Mesendoderm (in vitro differentiated cells): Measurements from ENCODE around the gene CMA1. TPM values are rescaled to one million over a fixed set of nuclear protein-coding genes. Genes with fewer than 3 reads are reported as not detected.
"Not testable (repeated sequence)": the region's sequence is repeated elsewhere in the genome, so short reads cannot be mapped to it uniquely, and the experiment has no call there.

ENCODE experiments used
- DNase-seq: peaks from one replicate; pipeline ENCODE4 v3.0.0; 2013
- H2AK5ac ChIP-seq: 2 replicates; pipeline ENCODE4 v1.6.1; 2013; ENCODE audit warnings: low read length, inconsistent platforms
- H2BK120ac ChIP-seq: 2 replicates; pipeline ENCODE4 v1.6.1; 2013; ENCODE audit warnings: low read depth, mild to moderate bottlenecking, low read length, moderate library complexity, mixed read lengths
- H2BK15ac ChIP-seq: replicated peaks from 2 replicates; pipeline ENCODE4 v1.6.1; 2013; ENCODE audit warnings: low read depth, mild to moderate bottlenecking, moderate library complexity
- H2BK5ac ChIP-seq: 2 replicates; pipeline ENCODE4 v1.6.1; 2013; ENCODE audit warnings: low read length, inconsistent platforms
- H3K18ac ChIP-seq: 2 replicates; pipeline ENCODE4 v1.6.1; 2013; ENCODE audit warnings: mild to moderate bottlenecking, low read length, mixed read lengths
- H3K23ac ChIP-seq: one replicate; pipeline ENCODE4 v1.6.1; 2013; ENCODE audit warnings: low read length
- H3K27ac ChIP-seq: 2 replicates; pipeline ENCODE4 v1.5.1; 2013; ENCODE audit warnings: low read depth, mild to moderate bottlenecking, inconsistent platforms, low read length, moderate library complexity
- H3K27me3 ChIP-seq: 2 replicates; pipeline ENCODE4 v1.6.1; 2013; ENCODE audit warnings: low read length, control low read depth, mild to moderate bottlenecking, inconsistent platforms; ENCODE audit not compliant: insufficient read depth, poor library complexity
- H3K36me3 ChIP-seq: 2 replicates; pipeline ENCODE4 v1.6.1; 2013; ENCODE audit warnings: low read length, inconsistent platforms; ENCODE audit not compliant: control insufficient read depth, insufficient read depth
- H3K4ac ChIP-seq: one replicate; pipeline ENCODE4 v1.6.1; 2013; ENCODE audit warnings: low read depth, mild to moderate bottlenecking, low read length, moderate library complexity
- H3K4me1 ChIP-seq: 2 replicates; pipeline ENCODE4 v1.6.1; 2013; ENCODE audit warnings: low read depth, low read length, inconsistent platforms; ENCODE audit not compliant: control insufficient read depth
- H3K4me2 ChIP-seq: 2 replicates; pipeline ENCODE4 v1.6.1; 2013; ENCODE audit warnings: low read length
- H3K4me3 ChIP-seq: 2 replicates; pipeline ENCODE4 v1.5.1; 2013; ENCODE audit warnings: mild to moderate bottlenecking, low read length
- H3K56ac ChIP-seq: one replicate; pipeline ENCODE4 v1.6.1; 2013; ENCODE audit warnings: low read length
- H3K79me1 ChIP-seq: 2 replicates; pipeline ENCODE4 v1.6.1; 2013; ENCODE audit warnings: low read length, inconsistent platforms
- H3K79me2 ChIP-seq: 2 replicates; pipeline ENCODE4 v1.6.1; 2013; ENCODE audit warnings: mild to moderate bottlenecking, low read length; ENCODE audit not compliant: control insufficient read depth, insufficient read depth
- H3K9ac ChIP-seq: 2 replicates; pipeline ENCODE4 v1.6.1; 2013; ENCODE audit warnings: low read length, inconsistent platforms
- H4K5ac ChIP-seq: one replicate; pipeline ENCODE4 v1.6.1; 2013; ENCODE audit warnings: low read length
- H4K8ac ChIP-seq: one replicate; pipeline ENCODE4 v1.6.1; 2013; ENCODE audit warnings: low read depth, mild to moderate bottlenecking, control low read depth, low read length, moderate library complexity
- WGBS: extraction: QIAGEN DNeasy Blood & Tissue Kit; methylation state at CpG from one replicate; pipeline ENCODE4 v1.1.7; 2013; ENCODE audit warnings: low lambda C conversion rate, missing lambda C conversion rate; ENCODE audit not compliant: insufficient coverage; ENCODE audit errors: extremely low coverage; 5-methylcytosine and 5-hydroxymethylcytosine counted together
- polyA plus RNA-seq, 2 experiments: library from polyadenylated mRNA; stranded (reverse); fragments of 200-250 nt; gene quantifications; one replicate each; pipeline ENCODE4 v1.2.3, GENCODE V29; 2013

Gene CMA1
- polyA plus RNA-seq (2013, experiment 1 of 2) = not detected
- not detected for polyA plus RNA-seq (2013, experiment 2 of 2)

DNA sequence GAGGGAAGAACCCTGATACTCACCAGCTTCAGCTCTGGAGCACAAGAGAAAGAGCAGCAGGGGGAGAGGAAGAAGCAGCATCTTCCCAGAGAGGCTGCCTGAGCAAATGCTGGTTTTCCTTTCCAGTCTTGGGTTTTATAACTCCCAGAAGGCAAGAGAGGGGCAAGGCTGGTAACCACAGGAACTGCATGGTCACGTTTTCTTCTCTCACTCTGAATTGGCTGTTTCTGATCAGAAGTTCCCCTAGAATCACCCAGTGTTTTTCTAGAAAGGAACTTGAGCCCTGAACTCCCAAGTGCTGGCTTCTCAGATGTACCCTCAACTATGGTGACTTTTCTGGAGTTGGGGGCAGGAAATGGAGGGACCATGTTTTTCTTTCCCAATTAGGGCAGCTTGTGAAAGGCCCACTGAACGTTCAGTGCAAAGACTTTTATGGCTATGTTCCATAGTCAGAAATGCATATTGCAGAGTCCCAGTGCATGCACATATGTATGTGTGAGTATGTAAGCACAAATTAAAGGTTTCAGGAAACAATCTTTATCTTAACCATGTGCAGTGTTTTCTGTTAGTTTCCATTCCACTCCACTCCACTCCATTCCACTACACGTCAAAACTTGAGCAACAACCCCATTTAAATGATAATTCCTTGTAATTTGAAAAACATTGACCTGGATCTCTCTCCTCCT lies at the start of gene CMA1:
TSS of gene CMA1 (minus strand) at position 111 of the 686 bp plus-strand sequence. CDS start at position 81, 30 bp downstream.
- Histone ChIP-seq H3K4me2 (no peak within 1 kb of the TSS), H2BK15ac (no peak within 1 kb of the TSS), H3K4ac (no peak within 1 kb of the TSS), H4K5ac (no peak within 1 kb of the TSS), H3K9ac (no peak within 1 kb of the TSS), H4K8ac (no peak within 1 kb of the TSS), H3K56ac (no peak within 1 kb of the TSS), H3K4me1 (no peaks in the 10 kb centered on the region), H3K27ac (no peak within 1 kb of the TSS), H3K36me3 (no peaks in the 10 kb centered on the region), H3K79me1 (no peaks in the 10 kb centered on the region), H3K27me3 (no peaks in the 10 kb centered on the region), H2BK120ac (no peak within 1 kb of the TSS), H3K79me2 (no peaks in the 10 kb centered on the region), H3K4me3 (no peak within 1 kb of the TSS), H2BK5ac (no peak within 1 kb of the TSS), H2AK5ac (no peak within 1 kb of the TSS), H3K18ac (no peak within 1 kb of the TSS), H3K23ac (no peak within 1 kb of the TSS)
- no peak for DNase-seq
- WGBS = no CpG with 5 or more reads among the region's 3 CpGs

DNA sequence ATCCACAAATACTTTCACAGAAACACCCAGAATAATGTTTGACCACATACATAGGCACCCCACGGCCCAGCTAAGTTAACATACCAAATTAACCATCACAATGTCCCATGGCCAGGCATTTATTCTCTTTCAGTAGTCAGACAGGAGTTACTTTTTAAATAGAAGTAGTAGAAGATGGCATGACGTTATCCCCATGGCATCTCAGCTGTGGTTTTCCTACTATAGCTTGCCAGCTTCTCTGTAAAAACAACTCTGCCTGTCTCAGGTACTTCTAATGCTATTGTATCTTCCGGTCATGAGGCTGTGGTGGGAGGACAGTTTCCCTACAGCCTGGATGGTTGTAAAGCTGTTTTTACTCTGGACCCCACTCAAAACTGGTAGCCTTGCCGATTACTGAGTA lies 48.7 kb upstream of the CMA1 start:
- Histone ChIP-seq H3K18ac (no peak overlapping the region), H4K5ac (no peak overlapping the region), H3K36me3 (no peaks in the 10 kb centered on the region), H3K56ac (no peak overlapping the region), H2AK5ac (no peak overlapping the region), H3K27ac (no peak overlapping the region), H3K23ac (no peak overlapping the region), H3K27me3 (no peaks in the 10 kb centered on the region), H3K9ac (no peak overlapping the region), H4K8ac (no peak overlapping the region), H3K4me2 (no peak overlapping the region), H2BK15ac (no peak overlapping the region), H3K4me1 (no peaks in the 10 kb centered on the region), H3K4ac (no peak overlapping the region), H3K4me3 (no peak overlapping the region), H3K79me1 (no peaks in the 10 kb centered on the region), H3K79me2 (no peaks in the 10 kb centered on the region), H2BK120ac (no peak overlapping the region), H2BK5ac (no peak overlapping the region)
- no peak for DNase-seq
- no CpG with 5 or more reads among the region's 4 CpGs for WGBS

- not testable (repeated sequence) for H3K79me1 ChIP-seq, H3K4me2 ChIP-seq, H4K8ac ChIP-seq, H3K9ac ChIP-seq, H2AK5ac ChIP-seq, H3K27ac ChIP-seq, H3K36me3 ChIP-seq, DNase-seq, H3K79me2 ChIP-seq, H3K23ac ChIP-seq, H3K4me3 ChIP-seq, H2BK15ac ChIP-seq, H3K4ac ChIP-seq, H2BK120ac ChIP-seq, H4K5ac ChIP-seq, H3K56ac ChIP-seq, H3K4me1 ChIP-seq, H3K18ac ChIP-seq, H3K27me3 ChIP-seq, H2BK5ac ChIP-seq
- no CpG with 5 or more reads among the region's 1 CpG for WGBS
Measured at GRCh38 chr14:24549064-24549463, 41.0 kb upstream of the CMA1 start.

DNA sequence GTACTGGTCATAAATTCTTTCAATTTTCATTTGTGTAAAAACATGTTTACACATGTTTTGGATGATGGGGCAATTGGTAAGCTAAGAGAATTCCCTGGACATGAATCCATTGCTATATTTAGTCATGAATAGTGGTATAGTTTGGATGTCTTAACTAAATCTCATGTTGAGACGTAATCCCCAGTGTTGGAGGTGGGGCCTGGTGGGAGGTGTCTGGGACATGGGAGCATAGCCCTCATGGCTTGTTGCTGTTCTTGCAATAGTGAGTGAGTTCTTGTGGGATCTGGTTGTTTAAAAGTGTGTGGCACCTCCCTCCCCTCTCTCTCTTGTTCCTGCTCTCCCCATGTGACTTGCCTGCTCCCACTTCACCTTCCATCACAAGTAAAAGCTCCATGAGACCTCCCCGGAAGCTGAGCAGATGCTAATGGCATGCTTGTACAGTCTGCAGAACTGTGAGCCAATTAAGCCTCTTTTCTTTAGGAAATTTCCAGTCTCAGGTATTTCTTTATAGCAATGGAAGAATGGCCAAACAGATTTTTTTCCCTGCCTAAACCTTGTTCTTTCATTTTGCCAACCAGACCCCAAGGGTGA lies 34.4 kb upstream of the CMA1 start:
- H3K4me2 ChIP-seq = no peak overlapping the region
- no CpG with 5 or more reads among the region's 2 CpGs for WGBS
- H3K23ac ChIP-seq = no peak overlapping the region
- no peak overlapping the region for H2AK5ac ChIP-seq
- no peak overlapping the region for H2BK5ac ChIP-seq
- no peak overlapping the region for H2BK15ac ChIP-seq
- H3K9ac ChIP-seq = no peak overlapping the region
- no peak overlapping the region for H3K56ac ChIP-seq
- no peaks in the 10 kb centered on the region for H3K27me3 ChIP-seq
- H3K79me1 ChIP-seq = no peaks in the 10 kb centered on the region
- H3K4me1 ChIP-seq = no peaks in the 10 kb centered on the region
- no peak overlapping the region for H4K5ac ChIP-seq
- H3K18ac ChIP-seq = no peak overlapping the region
- no peak overlapping the region for H2BK120ac ChIP-seq
- no peak overlapping the region for H3K4ac ChIP-seq
- DNase-seq = no peak
- H3K36me3 ChIP-seq = no peaks in the 10 kb centered on the region
- no peak overlapping the region for H4K8ac ChIP-seq
- H3K27ac ChIP-seq = no peak overlapping the region
- H3K79me2 ChIP-seq = no peaks in the 10 kb centered on the region
- H3K4me3 ChIP-seq = no peak overlapping the region

GRCh38 chr14:24535737-24536136 lies 27.7 kb upstream of the CMA1 start:
- no peak overlapping the region for H3K4me2 ChIP-seq
- no peak overlapping the region for H3K23ac ChIP-seq
- H3K4ac ChIP-seq = no peak overlapping the region
- no peak overlapping the region for H4K5ac ChIP-seq
- H3K18ac ChIP-seq = no peak overlapping the region
- no peaks in the 10 kb centered on the region for H3K4me1 ChIP-seq
- H2BK120ac ChIP-seq = no peak overlapping the region
- no peak overlapping the region for H2AK5ac ChIP-seq
- H3K36me3 ChIP-seq = no peaks in the 10 kb centered on the region
- no peak overlapping the region for H3K27ac ChIP-seq
- WGBS = no CpG with 5 or more reads among the region's 1 CpG
- H2BK5ac ChIP-seq = no peak overlapping the region
- H3K4me3 ChIP-seq = no peak overlapping the region
- no peaks in the 10 kb centered on the region for H3K79me2 ChIP-seq
- no peak overlapping the region for H2BK15ac ChIP-seq
- H3K79me1 ChIP-seq = no peaks in the 10 kb centered on the region
- no peaks in the 10 kb centered on the region for H3K27me3 ChIP-seq
- no peak overlapping the region for H3K56ac ChIP-seq
- no peak for DNase-seq
- no peak overlapping the region for H3K9ac ChIP-seq
- H4K8ac ChIP-seq = no peak overlapping the region
